Spleen (tissue), 7 donors: ENCODE data around the gene BEND5.

ENCODE experiments used
- POLR2A ChIP-seq, 3 donors: fragments of 450-650 bp; IDR thresholded peaks; one replicate each; pipeline ENCODE4 v1.5.1; 2017; ENCODE audit warnings: antibody characterized with exemption in 3 of 3, mild to moderate bottlenecking in 1 of 3
- POLR2AphosphoS5 ChIP-seq, 3 donors: sonication (generic); formaldehyde crosslinking; IDR thresholded peaks; one replicate each; pipeline ENCODE4 v1.5.1; 2017; ENCODE audit warnings: antibody characterized with exemption in 3 of 3
- TF ChIP-seq, protein P1 (sequence below), 11 experiments: fragments of 200-600 bp in 7 of 11; fragments of 450-650 bp in 4 of 11; sonication (generic) in 4 of 11; IDR thresholded peaks in 8 of 11; conservative IDR thresholded peaks in 3 of 11; 1 replicate in 7 of 11; 2 replicates in 4 of 11; pipeline versions ENCODE4 v1.4.0 to v1.8.0; 2016 to 2021; ENCODE audit warnings: antibody characterized with exemption in 11 of 11, inconsistent platforms in 4 of 11, mild to moderate bottlenecking in 1 of 11
- donor health status: DM: no; HTN: no; CAD: no; lungs with moderate emphysema.
- donor health status: DM: no; HTN: no; CAD: no.
- donor health status: DM: no; HTN: no; CAD: no.

DNA sequence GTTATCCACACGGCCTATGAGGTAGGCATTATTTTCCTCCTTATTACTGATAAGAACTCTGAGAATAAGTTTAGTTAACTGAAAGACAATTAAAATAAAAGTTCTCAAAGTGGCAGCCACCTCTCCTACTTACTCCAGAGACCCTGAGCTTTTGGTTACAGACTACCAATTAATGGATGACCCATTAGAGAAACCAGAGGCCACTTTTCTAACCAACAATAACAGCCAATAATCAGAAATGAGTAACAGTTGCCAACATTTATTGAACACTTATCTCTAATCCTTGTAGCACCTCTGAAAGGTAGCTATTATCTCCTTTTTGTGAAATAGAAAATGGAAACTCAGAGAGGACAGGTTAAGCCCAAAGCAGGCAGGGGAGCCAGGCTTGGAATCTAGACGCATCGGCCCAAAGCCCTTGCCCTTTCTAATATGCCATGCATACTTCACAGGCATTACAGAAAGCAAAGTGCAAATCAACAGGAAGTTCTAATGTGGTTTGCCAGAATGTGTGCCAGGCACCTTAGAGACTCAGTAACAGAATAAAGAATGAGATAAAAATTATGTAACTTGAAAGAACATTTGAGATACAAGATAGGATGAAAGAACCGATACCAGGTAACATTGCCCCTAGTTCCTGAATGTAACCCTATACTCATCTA lies 50.0 kb downstream of the BEND5 start:
- TF ChIP-seq, protein P1, sequence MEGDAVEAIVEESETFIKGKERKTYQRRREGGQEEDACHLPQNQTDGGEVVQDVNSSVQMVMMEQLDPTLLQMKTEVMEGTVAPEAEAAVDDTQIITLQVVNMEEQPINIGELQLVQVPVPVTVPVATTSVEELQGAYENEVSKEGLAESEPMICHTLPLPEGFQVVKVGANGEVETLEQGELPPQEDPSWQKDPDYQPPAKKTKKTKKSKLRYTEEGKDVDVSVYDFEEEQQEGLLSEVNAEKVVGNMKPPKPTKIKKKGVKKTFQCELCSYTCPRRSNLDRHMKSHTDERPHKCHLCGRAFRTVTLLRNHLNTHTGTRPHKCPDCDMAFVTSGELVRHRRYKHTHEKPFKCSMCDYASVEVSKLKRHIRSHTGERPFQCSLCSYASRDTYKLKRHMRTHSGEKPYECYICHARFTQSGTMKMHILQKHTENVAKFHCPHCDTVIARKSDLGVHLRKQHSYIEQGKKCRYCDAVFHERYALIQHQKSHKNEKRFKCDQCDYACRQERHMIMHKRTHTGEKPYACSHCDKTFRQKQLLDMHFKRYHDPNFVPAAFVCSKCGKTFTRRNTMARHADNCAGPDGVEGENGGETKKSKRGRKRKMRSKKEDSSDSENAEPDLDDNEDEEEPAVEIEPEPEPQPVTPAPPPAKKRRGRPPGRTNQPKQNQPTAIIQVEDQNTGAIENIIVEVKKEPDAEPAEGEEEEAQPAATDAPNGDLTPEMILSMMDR (IDR thresholded peaks at IDR 0.05 in 8 of 11, conservative IDR thresholded peaks at IDR 0.05 in 3 of 11) = no peak
- no peak for TF ChIP-seq POLR2A (IDR thresholded peaks at IDR 0.05)
- TF ChIP-seq POLR2AphosphoS5 (IDR thresholded peaks at IDR 0.05) = no peak
